Hematopoietic multipotent progenitor cell treated with erythropoietin and hydrocortisone succinate and interleukin-3 and kit ligand, for 15 days (in vitro differentiated cells): ENCODE measurements around the gene C20orf204.

Experiments used
- DNase-seq: peaks from one replicate; pipeline ENCODE4 v3.0.0-alpha.2; 2015; ENCODE audit warnings: low spot score

Gene C20orf204

DNA sequence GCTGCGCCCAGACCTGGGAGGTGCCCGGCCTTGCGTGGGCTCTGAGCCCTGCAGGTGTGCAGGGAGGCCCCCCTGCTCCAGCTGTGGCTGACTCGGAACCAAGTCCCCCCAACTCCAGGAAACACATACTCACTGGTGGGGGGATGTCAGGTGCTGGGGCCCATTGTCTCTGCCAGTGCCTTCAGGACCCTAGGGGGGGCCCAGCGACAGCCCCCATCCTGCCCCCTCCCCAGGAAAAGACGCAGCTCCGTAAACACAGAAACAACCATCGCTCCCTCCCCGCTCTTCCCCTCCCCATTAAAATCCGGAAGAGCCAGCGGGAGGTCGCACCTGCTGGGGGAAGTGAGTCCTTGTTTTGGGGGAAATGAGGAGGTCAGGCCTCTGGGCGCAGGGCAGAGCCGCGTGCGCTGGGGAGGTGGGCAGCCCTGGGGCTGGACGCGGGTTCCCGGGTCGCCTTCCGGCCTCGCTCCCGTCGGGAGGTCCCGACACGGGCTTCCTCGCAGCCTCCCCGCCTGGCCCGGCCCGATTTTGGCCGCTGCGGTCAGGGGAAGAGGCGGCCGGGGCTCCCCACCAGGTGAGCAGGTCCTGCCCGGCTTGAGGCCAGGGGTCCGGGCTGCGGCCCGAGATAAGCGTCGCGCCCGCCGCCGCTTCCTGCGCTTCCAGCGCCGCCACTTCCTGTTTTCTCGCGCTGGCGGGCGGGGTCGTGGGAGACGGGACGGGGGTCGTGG, 6.2 kb downstream of the C20orf204 start:
- no peak for DNase-seq

DNA sequence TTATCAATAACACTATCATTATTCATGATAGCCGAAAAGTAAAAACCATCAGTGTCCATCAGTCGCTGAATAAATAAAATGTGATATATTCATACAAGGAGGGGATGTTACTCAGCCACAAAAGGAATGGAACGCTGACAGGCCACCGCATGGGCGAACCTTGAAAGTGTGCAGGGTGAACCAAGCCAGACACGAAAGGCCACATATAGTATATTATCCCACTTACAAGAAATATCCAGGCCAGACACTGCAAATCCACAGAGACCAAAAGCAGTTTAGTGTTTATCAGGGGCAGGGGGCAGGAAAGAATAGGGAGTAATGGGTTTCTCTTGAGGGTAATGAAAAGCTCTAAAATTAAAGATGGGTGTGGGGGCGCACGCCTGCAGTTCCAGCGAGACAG, 7.8 kb downstream of the C20orf204 start:
- no peak for DNase-seq

DNA sequence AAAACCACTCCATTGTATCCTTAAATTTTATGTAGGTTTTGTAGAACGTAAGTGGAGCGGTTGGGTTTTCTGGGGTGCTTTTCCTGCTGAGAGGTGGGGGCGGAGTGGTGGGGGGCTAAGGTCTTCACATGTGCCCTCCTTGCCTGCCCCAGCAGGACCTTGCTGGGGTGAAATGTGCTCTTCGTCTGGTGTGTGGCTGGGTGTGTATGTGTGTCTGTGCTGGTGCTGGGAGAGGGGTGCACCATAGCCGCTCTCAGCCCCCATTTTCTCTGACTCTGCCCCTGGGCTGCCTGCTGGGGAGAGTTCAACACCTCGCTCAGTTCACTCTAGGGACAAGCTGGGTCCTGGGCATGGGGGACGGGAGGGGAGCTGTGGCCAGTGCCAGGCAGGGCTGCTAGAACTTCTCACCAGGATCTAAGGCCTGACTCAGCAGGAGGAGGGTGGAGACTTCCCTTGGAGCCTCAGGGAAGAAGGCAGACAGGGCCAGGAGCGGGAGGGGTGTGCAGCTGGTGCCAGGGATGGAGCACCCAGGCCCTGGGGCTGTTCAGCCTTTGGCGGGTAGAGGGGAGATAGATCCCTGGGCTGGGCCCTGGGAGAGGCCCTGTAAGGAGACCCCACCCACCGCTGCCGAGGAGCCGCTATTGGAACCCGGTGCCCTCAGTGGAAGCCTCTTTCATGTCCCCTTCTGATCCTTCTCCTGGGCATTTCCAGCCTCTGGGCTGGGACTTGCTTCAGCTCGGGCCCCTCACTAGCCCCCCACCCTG, 8.7 kb downstream of the C20orf204 start:
- no peak for DNase-seq

DNA sequence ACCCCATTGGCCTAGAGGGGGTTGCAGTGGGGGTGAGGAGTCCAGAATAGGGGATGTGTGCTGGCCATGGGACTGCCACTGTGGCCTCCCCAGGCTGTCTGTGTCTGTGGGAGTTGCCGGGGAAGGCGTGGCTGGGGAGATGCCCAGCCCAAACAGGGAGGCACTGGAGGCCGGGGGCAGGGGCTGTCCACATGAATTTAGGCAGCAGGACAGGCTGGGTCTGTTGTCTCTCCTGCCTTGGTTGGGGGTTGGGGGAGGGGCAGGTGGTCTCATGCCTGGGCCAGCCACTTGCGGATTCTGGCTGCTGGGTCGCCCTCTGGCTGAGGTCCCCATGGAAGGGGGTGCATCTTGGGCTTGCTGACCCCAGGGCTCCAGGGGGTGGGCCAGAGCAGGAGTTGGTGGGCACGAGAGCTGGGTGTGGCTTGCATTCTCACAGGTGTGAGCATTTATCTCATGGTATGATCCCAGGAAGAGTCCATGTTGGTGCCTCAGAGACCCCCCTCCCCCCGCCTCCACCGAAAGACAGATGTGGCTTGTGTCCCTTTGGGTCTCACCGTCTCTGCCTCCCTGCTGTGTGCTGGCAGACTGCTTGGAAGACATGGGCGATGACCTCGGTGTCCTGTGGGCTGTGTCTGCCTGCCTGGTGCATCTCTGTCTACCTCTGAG, 9.5 kb downstream of the C20orf204 start:
- DNase-seq, result no peak

DNA sequence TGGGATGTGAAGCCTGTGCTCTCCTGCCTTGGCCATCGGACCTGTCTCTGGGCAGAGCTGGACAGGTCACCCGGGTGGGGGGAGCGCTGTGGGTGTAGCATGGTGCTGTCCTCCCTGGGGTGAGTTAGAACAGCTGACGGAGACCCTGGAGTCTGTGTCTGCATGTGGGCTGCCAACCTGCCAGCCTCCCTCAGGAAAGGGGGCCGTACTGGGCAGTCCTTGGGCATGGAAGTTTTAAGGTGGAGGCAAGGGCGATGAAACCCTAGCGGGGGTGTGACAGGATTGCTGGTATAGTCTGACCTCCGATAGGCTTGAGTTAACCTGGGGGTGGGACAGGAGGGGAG, 11.0 kb downstream of the C20orf204 start:
- DNase-seq, result no peak

DNA sequence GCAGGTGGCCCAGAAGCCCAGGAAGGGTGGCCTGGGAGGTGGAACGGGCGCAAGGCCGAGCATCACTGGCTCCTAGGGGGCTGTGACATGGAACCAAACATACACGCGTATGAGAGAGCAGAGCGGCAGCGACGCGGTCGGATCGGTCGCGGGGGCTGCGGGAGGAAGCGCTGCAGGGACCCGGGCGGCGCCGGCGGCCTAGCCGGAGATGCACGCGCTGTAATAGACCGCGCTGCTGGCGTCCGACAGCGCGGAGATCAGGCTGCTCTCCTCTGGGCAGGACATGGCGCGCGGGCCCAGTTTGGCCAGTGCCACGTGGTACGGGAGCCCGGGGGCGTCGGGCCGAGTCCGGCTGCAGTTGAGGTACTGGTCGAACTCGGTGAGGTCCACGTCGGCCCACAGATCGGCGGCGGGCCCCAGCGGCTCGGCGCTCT, 12.0 kb downstream of the C20orf204 start:
- no peak for DNase-seq

DNA sequence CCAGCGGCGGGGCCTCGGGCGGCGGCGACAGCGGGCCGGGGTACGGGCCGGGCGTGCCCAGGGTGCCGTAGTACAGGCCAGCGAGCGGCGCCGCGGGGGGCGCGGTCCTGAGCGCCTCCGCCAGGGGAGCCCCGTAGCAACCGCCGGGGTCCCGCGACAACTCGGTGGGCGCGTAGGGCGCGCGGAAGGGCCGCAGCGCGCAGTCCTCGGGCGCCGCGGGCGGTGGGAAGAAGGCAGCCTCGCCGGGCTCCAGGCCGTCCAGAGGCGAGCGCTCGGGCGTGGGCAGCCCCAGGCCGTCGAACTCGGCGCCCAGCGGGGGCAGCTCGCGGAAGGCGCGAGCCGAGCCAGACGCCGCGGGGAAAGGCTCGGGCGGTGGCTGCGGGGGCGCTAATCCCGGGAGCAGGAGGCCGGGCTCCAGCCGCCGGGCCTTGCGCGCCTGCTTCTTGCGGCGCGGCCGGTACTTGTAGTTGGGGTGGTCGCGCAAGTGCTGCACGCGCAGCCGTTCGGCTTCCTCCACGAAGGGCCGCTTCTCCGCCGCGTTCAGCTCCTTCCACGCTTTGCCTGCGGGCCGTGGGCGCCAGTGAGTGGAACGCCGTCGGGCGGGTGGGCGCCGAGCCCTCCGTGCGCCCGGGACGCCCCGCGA, 12.5 kb downstream of the C20orf204 start:
- DNase-seq, result no peak

DNA sequence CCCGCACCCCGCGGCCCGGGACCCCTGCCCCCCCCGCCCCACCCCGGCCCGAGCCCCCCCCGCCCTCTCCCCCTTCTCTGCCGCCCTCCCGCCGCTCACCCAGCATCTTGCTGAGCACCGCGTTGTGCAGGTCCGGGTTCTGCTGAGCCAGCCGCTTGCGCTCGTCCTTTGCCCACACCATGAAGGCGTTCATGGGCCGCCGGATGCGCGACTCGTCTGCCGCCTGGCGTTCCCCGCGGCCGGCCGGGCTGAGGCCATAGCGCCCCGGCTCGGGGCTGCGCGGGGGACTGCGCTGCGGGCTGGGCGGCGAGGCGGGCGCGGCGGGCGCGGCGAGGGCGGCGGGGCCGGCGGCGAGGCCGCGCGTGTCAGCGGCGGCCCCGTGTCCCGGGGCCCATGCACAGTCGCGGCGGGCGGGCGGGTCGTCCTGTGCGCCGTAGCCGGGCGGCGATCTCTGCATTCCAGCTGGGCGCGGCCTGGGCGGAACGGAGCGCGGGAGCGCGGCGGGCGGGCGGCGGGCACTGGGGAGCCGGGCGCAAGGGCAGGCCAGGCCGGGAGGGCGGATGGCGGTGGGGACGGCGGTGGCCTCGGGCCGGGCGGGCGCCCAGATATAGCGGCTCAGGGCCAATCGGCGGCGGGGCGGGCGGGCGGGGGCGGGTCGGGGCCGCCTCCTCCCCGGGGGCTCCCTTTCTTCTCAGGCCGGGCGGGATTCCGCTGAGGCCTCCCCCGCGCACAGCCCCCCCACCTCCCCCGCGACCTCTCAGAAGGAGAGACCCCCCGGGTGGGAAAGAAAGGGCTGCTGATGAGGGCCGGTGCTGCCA, 13.3 kb downstream of the C20orf204 start, which contains the start of gene SOX18:
TSS of gene SOX18 (minus strand) at position 580 of the 818 bp plus-strand sequence. CDS start at position 457, 123 bp downstream.
- no peak for DNase-seq

DNA sequence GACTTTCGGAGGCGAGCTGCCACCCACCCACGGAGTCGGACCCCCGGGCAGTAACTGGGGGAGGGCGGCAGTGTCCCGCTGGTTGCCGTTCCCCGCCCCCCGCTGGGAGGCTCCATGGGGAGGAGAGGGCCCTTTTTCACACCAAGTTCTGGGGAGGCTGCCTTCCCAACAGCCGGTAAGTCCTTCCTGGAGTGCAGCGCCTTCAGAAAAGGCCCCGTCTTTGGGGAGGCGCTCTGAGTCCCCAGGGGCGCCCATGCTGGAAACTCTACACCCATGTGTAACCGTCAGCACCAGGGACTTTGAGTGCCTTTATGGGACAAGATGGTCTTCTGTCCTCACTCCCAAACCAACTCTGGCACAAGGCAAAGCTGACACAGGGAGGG, 13.9 kb downstream of the C20orf204 start:
- no peak for DNase-seq

DNA sequence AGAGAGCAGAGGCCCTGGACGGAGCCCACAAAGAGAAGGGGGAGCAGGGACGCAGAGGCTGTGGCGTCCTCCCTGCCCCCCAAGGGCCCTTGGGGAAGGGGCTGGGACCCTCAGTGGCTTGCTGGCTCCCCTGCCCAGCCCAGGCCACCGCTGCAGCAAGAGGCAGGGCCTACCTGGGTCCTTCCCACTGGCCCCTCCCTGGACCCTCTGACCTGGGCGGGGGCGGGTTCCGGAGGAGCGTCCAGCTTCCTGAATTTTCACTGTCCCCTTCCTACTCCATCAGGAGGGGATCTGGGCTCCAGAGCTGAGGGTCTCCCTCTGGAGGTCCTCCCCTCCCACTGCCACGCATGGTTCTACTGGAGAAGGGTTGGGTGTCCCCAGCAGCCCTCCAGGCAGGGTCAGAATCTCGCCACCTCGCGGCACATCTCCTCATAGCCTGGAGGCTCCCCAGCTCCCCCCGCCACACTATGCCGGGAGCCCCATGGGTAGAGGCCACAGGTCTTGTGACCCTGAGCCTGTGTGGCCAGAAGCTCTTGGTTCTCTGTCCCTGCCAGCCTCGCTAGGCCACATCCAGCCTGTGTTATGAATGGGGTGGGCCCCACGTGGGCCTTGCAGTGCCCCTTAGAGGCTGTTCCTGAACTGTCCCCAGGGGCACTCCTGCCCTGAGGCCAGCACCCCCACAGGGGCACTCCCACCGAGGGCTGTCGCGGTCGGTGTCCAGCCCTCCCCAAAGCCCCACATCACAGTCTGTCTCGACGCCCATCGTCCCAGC, 14.5 kb downstream of the C20orf204 start:
- DNase-seq, result no peak

DNA sequence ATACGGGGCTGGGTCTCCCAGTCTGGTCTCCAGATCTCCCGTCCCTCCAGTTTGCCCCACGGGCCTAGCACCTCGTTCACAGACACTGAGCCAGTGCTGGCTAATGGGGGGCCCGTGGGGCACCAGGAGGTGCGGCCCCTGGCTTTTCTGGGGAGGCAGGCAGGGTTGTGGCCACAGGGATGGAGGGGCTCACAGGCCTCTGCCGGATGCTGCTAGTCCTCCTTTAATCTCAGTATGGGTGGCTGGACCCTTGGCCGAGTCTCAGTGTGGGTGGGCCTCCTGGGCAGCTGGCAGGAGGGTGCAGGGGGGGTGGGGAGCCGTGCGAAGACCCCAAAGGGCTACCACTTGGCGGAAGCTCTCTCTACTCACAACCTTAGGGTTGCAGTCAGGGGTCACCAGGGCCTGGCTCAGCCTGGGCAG, 15.1 kb downstream of the C20orf204 start:
- no peak for DNase-seq

DNA sequence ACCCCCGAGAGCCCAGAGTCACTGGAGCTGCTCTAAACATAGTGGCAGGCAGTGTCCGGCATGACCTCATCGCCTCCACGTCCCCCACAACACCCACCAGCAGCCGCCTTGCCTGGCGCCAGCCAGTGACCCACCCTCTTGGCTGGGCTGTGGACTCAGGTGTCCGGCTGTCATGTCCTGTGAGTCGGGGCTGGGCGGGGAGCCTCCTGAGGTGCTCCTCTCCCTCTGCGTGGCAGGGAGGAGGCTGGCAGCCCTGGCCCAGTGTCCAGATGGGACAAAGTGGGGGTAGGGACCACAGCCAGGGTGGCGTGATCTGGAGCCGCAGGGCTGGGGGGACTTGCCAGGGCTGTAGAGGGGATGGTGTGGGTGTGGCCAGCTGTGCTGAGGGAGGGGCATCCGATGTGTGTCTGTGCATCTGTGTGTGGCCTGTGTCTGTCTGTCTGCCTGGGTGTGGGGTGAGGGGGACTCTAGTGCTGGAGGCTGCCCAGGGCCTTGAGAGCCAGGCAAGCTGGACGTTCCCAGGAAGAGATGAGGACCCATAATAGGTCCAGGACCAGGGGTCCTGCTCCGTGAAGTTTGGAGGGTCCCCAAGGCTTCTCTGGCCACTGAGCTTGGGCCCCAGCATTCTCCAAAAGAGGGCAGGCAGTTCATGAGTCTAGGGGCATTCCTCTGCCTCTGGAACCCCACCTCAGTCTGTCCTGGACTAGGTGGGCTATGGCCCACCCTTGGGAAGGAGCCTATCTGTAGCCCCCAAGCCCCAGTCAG, 15.8 kb downstream of the C20orf204 start:
- DNase-seq, result no peak

DNA sequence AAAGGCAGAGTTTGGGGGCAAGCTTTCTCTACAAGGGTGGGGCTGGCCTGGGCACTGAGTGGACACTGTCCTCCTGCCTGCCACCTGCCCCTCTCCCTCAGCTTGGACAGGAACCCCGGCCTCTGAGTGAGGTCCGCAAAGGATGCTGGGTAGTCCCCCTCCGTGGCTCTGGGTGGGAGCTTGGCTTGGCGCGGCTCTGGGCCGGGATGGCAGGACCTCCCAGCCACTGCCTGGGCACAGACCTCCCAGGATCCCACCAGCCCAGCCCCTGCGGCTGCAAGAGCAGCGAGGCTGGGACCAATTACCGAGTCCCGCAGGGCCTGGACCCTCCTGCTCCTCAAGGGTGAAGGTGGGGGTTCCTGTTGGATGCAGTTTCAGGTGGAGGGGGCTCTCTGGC, 16.3 kb downstream of the C20orf204 start:
- no peak for DNase-seq

DNA sequence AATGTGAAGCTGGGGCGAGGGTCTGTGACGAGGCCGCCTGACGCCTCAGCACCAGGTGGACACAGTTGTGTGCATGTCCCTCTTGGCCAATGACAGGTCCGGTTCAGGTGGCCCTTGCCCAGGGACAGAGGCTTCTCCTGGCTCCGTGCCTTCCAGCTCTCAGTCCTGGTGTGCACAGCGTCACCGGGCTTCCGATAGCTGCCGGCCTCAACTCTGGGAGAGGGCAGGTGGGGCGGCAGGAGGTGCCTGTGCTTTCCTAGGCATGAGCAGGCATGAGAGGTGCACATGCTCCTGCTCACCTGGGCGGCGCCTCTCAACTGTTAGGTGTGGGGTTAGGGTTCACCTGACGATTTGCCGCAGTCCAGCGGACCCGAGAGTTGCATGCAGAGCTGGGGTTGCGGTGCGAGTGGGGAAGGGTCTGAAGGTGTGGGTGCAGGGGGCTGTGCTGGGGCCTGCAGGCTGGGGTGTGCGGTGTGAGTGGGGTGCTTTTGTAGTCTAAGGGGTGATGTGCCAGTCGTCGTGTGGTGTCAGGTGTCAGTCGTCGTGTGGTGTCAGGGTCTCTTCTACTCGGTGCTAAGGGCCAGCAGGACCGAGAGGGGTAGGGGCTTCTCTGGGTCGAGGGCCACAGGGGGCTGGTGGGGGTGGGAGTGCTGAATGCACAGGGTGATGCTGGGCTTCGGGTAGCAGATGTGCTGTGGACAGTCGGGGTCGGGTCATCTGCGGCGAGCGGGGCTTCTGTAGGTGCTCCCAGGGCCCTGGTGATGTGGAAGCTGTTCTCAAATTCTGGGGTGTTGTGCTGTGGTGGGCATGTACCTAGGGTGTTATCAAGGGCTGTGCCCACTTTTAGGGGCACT, 17.2 kb downstream of the C20orf204 start:
- no peak for DNase-seq

DNA sequence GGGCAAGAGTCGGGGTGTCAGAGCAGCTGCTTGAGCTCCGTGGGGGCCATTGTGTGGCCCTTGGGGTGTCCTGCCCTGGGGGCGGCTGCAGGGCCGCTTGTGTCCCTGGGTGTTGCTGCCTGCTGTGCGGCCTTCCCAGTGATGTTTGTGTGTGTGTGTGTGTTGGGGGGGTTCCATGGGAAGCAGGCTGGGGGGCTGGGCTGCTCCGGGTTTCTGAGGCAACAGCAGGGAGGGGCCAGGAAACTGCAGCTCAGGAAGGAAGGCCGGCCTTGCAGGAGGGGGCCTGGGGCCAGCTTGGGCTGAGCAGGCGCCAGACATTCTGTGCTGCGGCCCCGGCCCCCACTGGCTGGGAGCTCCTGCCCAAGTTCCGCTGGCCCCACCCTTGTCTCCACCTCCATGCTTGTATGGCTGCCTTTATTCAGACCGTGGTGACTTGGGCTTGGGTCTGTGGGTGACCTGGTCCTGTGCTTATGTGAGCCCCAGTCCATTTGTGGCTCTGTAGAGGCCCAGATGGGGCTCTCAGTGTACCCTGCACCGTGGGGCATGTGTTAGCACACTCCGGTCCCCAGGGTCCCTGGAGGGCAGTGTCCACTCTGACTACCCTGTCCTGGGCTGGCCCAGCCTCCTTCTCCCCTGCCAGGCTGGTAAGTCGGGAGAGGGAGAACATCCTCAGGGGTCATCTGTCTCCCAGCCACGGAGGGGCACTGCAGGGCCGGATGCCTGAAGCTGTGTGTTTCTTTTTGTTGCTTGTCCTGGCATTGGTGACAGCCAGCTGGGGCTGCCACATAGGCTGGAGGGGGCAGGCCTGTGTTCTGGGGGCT, 18.1 kb downstream of the C20orf204 start:
- no peak for DNase-seq

DNA sequence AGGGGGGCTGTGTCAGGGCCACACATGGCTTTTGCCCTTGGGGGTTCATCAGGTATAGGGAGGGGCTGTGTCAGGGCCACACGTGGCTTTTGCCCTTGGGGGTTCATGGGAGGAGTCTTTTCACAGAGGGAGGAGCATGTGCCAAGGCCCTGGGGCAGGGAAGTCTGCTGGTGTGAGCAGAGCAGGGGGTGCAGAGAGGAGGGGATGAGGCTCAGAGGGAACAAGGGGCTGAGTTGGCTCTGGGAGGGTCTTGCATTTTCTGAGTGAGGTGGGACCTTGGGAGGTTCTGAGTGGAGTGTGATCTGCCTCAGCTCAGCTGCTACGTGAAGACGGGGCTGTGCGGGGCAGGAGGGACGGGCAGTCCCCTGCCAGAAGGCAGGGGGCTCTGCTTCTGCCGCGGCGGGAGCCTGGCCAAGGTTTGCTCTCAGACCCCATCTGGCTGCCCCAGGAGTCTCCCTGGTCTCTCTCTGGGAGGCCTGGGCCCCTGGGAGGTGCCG, 19.5 kb downstream of the C20orf204 start:
- no peak for DNase-seq

DNA sequence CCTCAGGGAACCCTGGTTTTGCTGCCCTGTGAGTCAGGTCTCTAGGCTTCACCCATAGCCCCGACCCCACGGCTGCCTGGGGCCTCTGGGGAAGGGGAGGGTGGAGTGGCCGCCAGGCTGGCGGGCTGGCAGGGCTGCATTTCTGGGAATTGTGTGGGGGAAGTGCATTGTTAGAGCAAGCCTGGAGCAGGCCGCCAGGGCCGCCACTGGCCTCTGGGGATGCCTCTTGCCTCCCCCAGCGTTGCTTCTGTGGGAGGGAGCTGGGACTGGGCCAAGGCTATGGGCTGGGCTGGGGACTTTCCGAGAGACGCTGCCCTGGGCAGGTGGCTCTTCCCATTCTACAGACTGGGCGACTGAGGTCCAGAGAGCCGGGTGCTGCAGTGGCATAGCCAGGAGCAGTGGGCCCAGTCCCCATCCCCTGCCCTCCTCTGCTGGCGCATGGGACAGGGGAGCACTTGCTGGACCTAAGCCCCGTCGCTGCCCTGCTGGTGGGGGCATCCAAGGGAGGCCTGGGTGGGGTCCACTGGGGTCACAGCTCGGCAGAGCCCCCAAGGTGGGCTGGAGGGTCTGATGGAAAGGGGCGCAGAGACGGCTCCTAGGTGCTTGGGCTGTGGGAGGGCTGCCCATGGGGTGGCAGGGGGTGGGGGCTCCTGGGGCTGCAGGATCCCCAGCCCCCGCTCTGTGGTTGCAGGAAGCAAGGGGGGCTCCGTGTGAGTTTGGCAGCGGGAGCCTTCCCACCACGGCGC, 20.1 kb downstream of the C20orf204 start:
- no peak for DNase-seq

DNA sequence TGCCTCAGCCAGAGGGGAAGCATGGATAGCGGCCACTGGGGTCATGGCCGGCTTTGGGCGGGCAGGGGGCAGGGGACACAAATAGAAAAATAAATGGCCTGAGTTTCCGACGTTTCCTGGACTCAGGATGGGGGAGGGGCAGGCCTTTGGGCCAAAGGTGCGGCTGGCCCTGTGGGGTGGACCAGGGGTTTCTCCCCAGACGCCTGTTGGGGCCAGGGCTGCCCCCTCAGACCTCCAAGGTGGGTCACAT, 20.6 kb downstream of the C20orf204 start:
- no peak for DNase-seq
